BLaER1 (cell line): ENCODE measurements around the gene HAS3.
"Not testable (repeated sequence)": the region's sequence is repeated elsewhere in the genome, so short reads cannot be mapped to it uniquely, and the experiment has no call there.

ENCODE experiments used
- H3K27ac ChIP-seq: shearing (Covaris generic); formaldehyde crosslinking; 2 replicates; pipeline ENCODE4 v1.8.1; 2022
- H3K27me3 ChIP-seq: shearing (Covaris generic); formaldehyde crosslinking; 2 replicates; pipeline ENCODE4 v1.8.1; 2022
- H3K36me3 ChIP-seq: shearing (Covaris generic); formaldehyde crosslinking; 2 replicates; pipeline ENCODE4 v1.8.1; 2022
- H3K4me1 ChIP-seq: shearing (Covaris generic); formaldehyde crosslinking; 2 replicates; pipeline ENCODE4 v1.8.1; 2022
- H3K4me2 ChIP-seq: shearing (Covaris generic); formaldehyde crosslinking; 2 replicates; pipeline ENCODE4 v1.8.1; 2022
- H3K4me3 ChIP-seq: shearing (Covaris generic); formaldehyde crosslinking; 2 replicates; pipeline ENCODE4 v1.8.1; 2022
- H3K9ac ChIP-seq: shearing (Covaris generic); formaldehyde crosslinking; 2 replicates; pipeline ENCODE4 v1.8.1; 2022
- H3K9me3 ChIP-seq: shearing (Covaris generic); formaldehyde crosslinking; 2 replicates; pipeline ENCODE4 v1.8.1; 2022
- H4K20me1 ChIP-seq: shearing (Covaris generic); formaldehyde crosslinking; 2 replicates; pipeline ENCODE4 v1.8.1; 2022
- Cebpa-rat ChIP-seq: shearing (Covaris generic); IDR thresholded peaks from 2 replicates; pipeline ENCODE4 v1.8.1; 2022

HAS3 gene

DNA sequence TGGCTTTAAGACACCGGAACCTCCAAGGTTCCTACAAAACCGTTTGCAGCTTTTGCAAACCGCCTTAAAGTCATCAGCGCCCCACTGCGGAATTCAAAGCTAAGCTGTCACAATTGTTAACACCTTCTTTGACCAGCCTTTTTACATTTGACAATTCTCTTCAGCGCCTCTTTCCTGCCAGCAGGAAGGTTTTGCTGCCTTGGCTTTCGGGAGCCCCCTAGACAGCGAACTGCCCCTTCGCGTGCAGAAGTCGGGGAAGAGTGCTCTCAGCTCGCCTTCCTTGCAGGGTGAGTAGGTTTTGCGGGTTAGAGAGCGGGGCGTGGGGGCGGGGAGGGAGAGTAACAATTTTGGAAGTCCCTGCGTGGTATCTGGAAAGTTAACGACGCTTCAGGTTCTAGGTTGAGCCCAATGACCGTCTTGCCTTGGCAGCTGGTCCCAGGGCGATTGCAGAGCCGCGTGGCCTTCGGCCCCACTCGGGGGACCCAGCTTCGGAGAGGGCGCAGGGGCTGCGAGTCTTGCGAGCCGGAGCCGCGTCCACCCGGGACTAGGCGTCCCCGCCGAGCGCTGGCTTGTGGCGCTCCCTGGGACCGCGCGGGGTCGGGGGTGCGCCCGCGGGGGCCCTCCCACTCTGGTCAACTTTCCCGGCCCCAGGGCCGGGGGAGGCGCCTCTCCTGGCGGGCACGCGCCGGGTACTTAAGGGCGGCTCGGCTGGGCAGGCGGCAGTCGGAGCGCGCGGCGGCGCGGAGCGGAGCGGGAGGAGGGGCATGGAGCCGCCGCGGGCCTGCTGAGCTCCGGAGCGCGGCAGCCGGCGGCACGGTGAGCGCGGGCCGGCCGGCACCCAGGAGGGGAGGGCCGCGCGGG is at the start of gene HAS3:
Gene HAS3, plus strand, starts transcription at position 153 of the 861 bp plus-strand sequence. CDS start 3,743 bp downstream, outside the sequence.
- Histone ChIP-seq H3K27ac (no peak within 1 kb of the TSS), H3K4me3 (peak within 1 kb of the TSS; percentile 75), H3K4me1 (peaks cover 20% of the 10 kb centered on the region; the same call in 1 of the 2 replicates), H3K27me3 (peaks cover 48% of the 10 kb centered on the region), H3K36me3 (peaks cover 15% of the 10 kb centered on the region), H3K9me3 (no peaks in the 10 kb centered on the region), H4K20me1 (peaks cover 63% of the 10 kb centered on the region), H3K9ac (peak within 1 kb of the TSS; percentile 62; the same call in 1 of the 2 replicates), H3K4me2 (peak within 1 kb of the TSS; percentile 100)
- TF ChIP-seq Cebpa-rat: no peak

DNA sequence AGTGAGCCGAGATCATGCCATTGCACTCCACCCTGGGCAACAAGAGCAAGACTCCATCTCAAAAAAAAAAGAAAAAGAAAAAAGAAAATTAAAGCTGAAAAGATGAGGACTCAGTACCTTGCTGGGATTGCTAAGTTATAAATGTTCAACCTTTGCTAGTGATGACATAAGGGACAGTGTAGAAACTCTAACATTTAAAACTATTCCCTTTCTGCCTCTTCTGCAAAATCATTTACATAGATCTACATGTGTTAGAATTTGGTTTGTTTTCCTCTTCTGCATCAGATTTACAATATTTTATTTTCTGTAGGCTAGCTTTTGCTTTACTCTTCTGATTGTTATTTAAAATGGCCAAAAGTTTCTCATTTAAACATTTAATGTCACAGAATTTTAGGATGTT is 49.5 kb upstream of the HAS3 start:
- Histone ChIP-seq H3K4me1 (peaks cover 8% of the 10 kb centered on the region; the same call in 1 of the 2 replicates), H4K20me1 (no peaks in the 10 kb centered on the region), H3K9me3 (no peaks in the 10 kb centered on the region), H3K4me2 (no peak overlapping the region), H3K4me3 (no peak overlapping the region), H3K27ac (no peak overlapping the region), H3K9ac (no peak overlapping the region), H3K27me3 (no peaks in the 10 kb centered on the region), H3K36me3 (no peaks in the 10 kb centered on the region)
- TF ChIP-seq Cebpa-rat: no peak

GRCh38 chr16:69056421-69056820 is 49.0 kb upstream of the HAS3 start:
- no peaks in the 10 kb centered on the region for H4K20me1 ChIP-seq
- H3K4me3 ChIP-seq: no peak overlapping the region
- no peaks in the 10 kb centered on the region for H3K27me3 ChIP-seq
- peaks cover 8% of the 10 kb centered on the region; the same call in 1 of the 2 replicates for H3K4me1 ChIP-seq
- TF ChIP-seq Cebpa-rat: no peak
- no peaks in the 10 kb centered on the region for H3K36me3 ChIP-seq
- no peak overlapping the region for H3K9ac ChIP-seq
- no peak overlapping the region for H3K27ac ChIP-seq
- H3K9me3 ChIP-seq: no peaks in the 10 kb centered on the region
- no peak overlapping the region for H3K4me2 ChIP-seq

- no peak for TF ChIP-seq Cebpa-rat
- no peak overlapping the region for H3K9ac ChIP-seq
Measured at GRCh38 chr16:69057400-69058378, 47.8 kb upstream of the HAS3 start.

GRCh38 chr16:69063491-69063890 is 42.0 kb upstream of the HAS3 start:
- not testable (repeated sequence) for H4K20me1 ChIP-seq, H3K4me3 ChIP-seq, H3K4me2 ChIP-seq, H3K36me3 ChIP-seq, H3K9me3 ChIP-seq, H3K27me3 ChIP-seq, H3K9ac ChIP-seq, H3K27ac ChIP-seq
- peaks cover 17% of the 10 kb centered on the region for H3K4me1 ChIP-seq

More at GRCh38 chr16:69057400-69058378, 47.8 kb upstream of the HAS3 start:
- Histone ChIP-seq H3K4me2 (no peak overlapping the region), H3K9me3 (no peaks in the 10 kb centered on the region), H3K27ac (no peak overlapping the region), H3K36me3 (no peaks in the 10 kb centered on the region), H4K20me1 (no peaks in the 10 kb centered on the region), H3K27me3 (no peaks in the 10 kb centered on the region), H3K4me3 (no peak overlapping the region), H3K4me1 (peaks cover 8% of the 10 kb centered on the region; the same call in 1 of the 2 replicates)

DNA sequence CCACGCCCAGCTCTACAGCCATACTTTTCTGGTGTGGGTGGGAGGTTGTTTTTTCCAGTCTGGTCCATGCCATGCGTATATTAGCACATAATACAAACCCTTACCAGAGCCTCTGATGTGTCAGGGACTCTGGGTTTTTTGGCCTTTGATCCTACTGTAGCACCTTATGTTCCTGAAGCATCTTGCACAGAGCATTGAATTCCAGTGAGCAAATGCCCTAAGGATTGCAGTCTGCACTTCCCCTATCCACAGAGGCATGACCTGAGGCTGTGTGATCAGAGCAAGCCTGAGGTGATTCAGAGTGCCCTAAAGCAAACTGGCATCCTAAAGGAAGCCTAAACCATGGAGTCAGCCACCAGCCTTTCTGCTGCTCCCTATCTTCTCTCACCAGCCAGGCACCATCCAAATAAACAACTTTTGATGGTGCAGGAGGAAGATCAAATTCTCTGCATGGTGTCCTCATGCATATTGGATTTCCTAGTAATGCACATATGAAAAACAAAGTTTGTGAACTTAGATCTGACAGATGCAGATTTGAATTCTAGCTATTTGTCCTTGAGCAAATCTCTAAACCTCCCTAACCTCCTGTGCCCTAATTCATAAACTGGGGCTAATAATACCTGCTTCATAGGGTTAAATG is 41.2 kb upstream of the HAS3 start:
- peak overlapping the region; percentile 60 for H3K4me2 ChIP-seq
- no peaks in the 10 kb centered on the region for H3K27me3 ChIP-seq
- H3K9me3 ChIP-seq: no peaks in the 10 kb centered on the region
- no peak overlapping the region for H3K9ac ChIP-seq
- no peaks in the 10 kb centered on the region for H3K36me3 ChIP-seq
- H3K4me1 ChIP-seq: peaks cover 17% of the 10 kb centered on the region
- no peaks in the 10 kb centered on the region for H4K20me1 ChIP-seq
- TF ChIP-seq Cebpa-rat: no peak
- H3K27ac ChIP-seq: no peak overlapping the region
- H3K4me3 ChIP-seq: no peak overlapping the region

- Histone ChIP-seq H3K4me3 (no peak overlapping the region), H4K20me1 (no peaks in the 10 kb centered on the region), H3K4me2 (peak overlapping the region; percentile 60), H3K9ac (no peak overlapping the region), H3K27ac (no peak overlapping the region; the same call in 1 of the 2 replicates), H3K27me3 (no peaks in the 10 kb centered on the region), H3K36me3 (no peaks in the 10 kb centered on the region), H3K9me3 (no peaks in the 10 kb centered on the region), H3K4me1 (peaks cover 17% of the 10 kb centered on the region)
- TF ChIP-seq Cebpa-rat: no peak
Measured at GRCh38 chr16:69064764-69065313, 40.6 kb upstream of the HAS3 start.

- Histone ChIP-seq H3K36me3 (no peaks in the 10 kb centered on the region), H3K9ac (no peak overlapping the region), H3K4me3 (no peak overlapping the region), H3K4me1 (peaks cover 13% of the 10 kb centered on the region), H4K20me1 (no peaks in the 10 kb centered on the region), H3K4me2 (no peak overlapping the region), H3K27me3 (no peaks in the 10 kb centered on the region), H3K27ac (no peak overlapping the region), H3K9me3 (no peaks in the 10 kb centered on the region)
- TF ChIP-seq Cebpa-rat: no peak
Measured at GRCh38 chr16:69069504-69069903, 35.9 kb upstream of the HAS3 start.

- TF ChIP-seq Cebpa-rat: no peak
- no peaks in the 10 kb centered on the region for H4K20me1 ChIP-seq
- 0 out of 2 replicates have a peak, but pooled peaks cover 4% of the 10 kb centered on the region for H3K4me1 ChIP-seq
- H3K36me3 ChIP-seq: no peaks in the 10 kb centered on the region
- H3K9ac ChIP-seq: no peak overlapping the region
- no peaks in the 10 kb centered on the region for H3K9me3 ChIP-seq
- H3K4me3 ChIP-seq: no peak overlapping the region
- H3K27me3 ChIP-seq: no peaks in the 10 kb centered on the region
- H3K4me2 ChIP-seq: no peak overlapping the region
- H3K27ac ChIP-seq: no peak overlapping the region
Measured at GRCh38 chr16:69071036-69071435, 34.4 kb upstream of the HAS3 start.
